ENCODE measurements around the gene ROMO1.
"Not testable (repeated sequence)": the region's sequence is repeated elsewhere in the genome, so short reads cannot be mapped to it uniquely, and the experiment has no call there.

The ROMO1 gene

DNA sequence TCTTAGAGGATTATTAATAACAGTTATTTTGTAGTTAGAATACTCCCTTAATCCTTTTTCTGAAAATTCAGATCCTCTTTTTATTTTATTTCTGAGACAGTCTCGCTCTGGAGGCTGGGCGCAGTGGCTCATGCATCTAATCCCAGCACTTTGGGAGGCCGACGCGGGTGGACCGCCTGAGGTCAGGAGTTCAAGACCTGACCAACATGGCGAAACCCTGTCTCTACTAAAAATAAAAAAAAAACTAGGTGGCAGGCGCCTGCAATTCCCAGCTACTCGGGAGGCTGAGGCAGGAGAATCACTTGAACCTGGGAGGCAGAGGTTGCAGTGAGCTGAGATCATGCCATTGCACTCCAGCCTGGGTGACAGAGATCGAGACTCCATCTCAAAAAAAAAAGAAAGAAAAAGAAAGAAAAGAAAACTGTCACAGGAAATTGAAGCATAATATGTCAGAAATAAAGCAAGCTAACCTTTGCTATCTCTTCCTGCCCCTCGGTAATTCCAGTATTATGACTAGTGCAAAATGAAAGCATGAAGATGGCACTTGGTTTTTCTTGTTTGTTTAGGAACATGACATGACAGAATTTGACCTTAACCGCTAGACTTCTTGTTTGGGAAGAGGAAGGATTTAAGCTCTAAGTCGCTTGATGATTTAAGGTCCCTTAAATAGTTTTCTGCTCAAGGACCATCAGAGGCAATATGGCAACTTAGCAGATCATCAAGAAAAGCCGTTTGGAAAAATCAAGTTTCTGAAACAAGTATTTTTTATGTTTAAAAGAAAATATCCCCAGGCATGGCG, 44.7 kb downstream of the ROMO1 start:
- TF ChIP-seq, protein P1, sequence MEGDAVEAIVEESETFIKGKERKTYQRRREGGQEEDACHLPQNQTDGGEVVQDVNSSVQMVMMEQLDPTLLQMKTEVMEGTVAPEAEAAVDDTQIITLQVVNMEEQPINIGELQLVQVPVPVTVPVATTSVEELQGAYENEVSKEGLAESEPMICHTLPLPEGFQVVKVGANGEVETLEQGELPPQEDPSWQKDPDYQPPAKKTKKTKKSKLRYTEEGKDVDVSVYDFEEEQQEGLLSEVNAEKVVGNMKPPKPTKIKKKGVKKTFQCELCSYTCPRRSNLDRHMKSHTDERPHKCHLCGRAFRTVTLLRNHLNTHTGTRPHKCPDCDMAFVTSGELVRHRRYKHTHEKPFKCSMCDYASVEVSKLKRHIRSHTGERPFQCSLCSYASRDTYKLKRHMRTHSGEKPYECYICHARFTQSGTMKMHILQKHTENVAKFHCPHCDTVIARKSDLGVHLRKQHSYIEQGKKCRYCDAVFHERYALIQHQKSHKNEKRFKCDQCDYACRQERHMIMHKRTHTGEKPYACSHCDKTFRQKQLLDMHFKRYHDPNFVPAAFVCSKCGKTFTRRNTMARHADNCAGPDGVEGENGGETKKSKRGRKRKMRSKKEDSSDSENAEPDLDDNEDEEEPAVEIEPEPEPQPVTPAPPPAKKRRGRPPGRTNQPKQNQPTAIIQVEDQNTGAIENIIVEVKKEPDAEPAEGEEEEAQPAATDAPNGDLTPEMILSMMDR (IDR thresholded peaks at IDR 0.05; ENCODE audit: low read depth, low read length): no peak
- DNase-seq (ENCODE audit: low read depth in 2 of 2): peak in 1 of 2 donors; percentile 52
- peak overlapping the region in 1 of 2 donors; percentile 9 for H3K4me3 ChIP-seq (replicated peaks in 1 of 2; ENCODE audit: low read depth in 2 of 2, low read length in 2 of 2)

DNA sequence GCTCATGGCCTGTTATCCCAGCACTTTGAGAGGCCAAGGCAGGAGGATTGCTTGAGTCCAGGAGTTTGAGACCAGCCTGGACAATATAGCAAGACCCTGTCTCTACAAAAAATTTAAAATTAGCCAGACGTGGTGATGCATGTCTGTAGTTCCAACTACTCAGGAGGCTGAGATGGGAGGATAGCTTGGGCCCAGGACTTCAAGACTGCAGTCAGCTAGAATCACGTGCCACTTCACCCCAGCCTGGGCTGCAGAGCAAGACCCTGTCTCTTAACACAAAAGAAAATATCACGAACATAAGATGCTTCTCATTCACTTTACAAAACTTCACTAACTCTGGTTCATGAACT, 45.3 kb downstream of the ROMO1 start:
- not testable (repeated sequence) for H3K4me3 ChIP-seq (replicated peaks in 1 of 2; ENCODE audit: low read depth in 2 of 2, low read length in 2 of 2)

More for the DNA sequence above, 45.3 kb downstream of the ROMO1 start:
- DNase-seq (ENCODE audit: low read depth in 2 of 2): not testable (repeated sequence)
